GM12878 (cell line): ENCODE results near the gene PARM1. TPM values are rescaled to one million over a fixed set of nuclear protein-coding genes. Genes with fewer than 3 reads are reported as not detected.
A peak's percentile ranks its signal among the peaks of the same experiment; 100 is the strongest.

Experiments
- BCL11A ChIP-seq: IDR thresholded peaks from 2 replicates; pipeline ENCODE4 v1.6.1; 2011; ENCODE audit warnings: low read depth, low read length
- BMI1 ChIP-seq: fragments of 450-650 bp; IDR thresholded peaks from 2 replicates; pipeline ENCODE4 v1.6.1; 2016; ENCODE audit warnings: mild to moderate bottlenecking, moderate library complexity, borderline replicate concordance
- CBX5 ChIP-seq: sonication (generic); IDR thresholded peaks from 2 replicates; pipeline ENCODE4 v1.6.1; 2016; ENCODE audit warnings: low read depth, moderate library complexity, mild to moderate bottlenecking, inconsistent platforms
- EP300 ChIP-seq, 2 experiments: fragments of 150-350 bp in 1 of 2; IDR thresholded peaks; 2 replicates each; pipeline ENCODE4 v1.6.1; 2011 to 2012; ENCODE audit warnings: low read depth in 2 of 2, low read length in 2 of 2, borderline replicate concordance in 1 of 2, improper control_type of control experiment in 1 of 2, inconsistent platforms in 1 of 2; ENCODE audit not compliant: control insufficient read depth in 1 of 2
- GABPA ChIP-seq: IDR thresholded peaks from 2 replicates; pipeline ENCODE4 v1.6.1; 2014; ENCODE audit warnings: antibody characterized with exemption, low read depth, mild to moderate bottlenecking, inconsistent platforms
- HSF1 ChIP-seq: fragments of 150-350 bp; IDR thresholded peaks from 2 replicates; pipeline ENCODE4 v1.6.1; 2014; ENCODE audit warnings: mild to moderate bottlenecking, low read depth, low read length
- MEF2A ChIP-seq: IDR thresholded peaks from 2 replicates; pipeline ENCODE4 v1.6.1; 2011; ENCODE audit warnings: low read depth, mild to moderate bottlenecking, low read length, moderate library complexity; ENCODE audit not compliant: insufficient read depth
- MTA2 ChIP-seq: fragments of 450-650 bp; IDR thresholded peaks from 2 replicates; pipeline ENCODE4 v1.6.1; 2016; ENCODE audit warnings: low read depth, mild to moderate bottlenecking, moderate library complexity
- MYB ChIP-seq: fragments of 150-350 bp; IDR thresholded peaks from 2 replicates; pipeline ENCODE4 v1.6.1; 2014; ENCODE audit warnings: mild to moderate bottlenecking, low read depth, low read length, borderline replicate concordance
- NR2F1 ChIP-seq: fragments of 450-650 bp; conservative IDR thresholded peaks from 2 replicates; pipeline ENCODE4 v1.6.1; 2017; ENCODE audit warnings: mild to moderate bottlenecking
- RELB ChIP-seq: fragments of 450-650 bp; IDR thresholded peaks from 2 replicates; pipeline ENCODE4 v1.6.1; 2017; ENCODE audit warnings: low read depth, mild to moderate bottlenecking, moderate library complexity
- SIX5 ChIP-seq: IDR thresholded peaks from 2 replicates; pipeline ENCODE4 v1.6.1; 2011; ENCODE audit warnings: mild to moderate bottlenecking, low read depth, low read length, moderate library complexity; ENCODE audit not compliant: severe bottlenecking
- SPI1 ChIP-seq: IDR thresholded peaks from 2 replicates; pipeline ENCODE4 v1.6.1; 2011; ENCODE audit warnings: low read depth, mild to moderate bottlenecking, low read length, moderate library complexity, borderline replicate concordance; ENCODE audit not compliant: insufficient read depth
- ZNF24 ChIP-seq: fragments of 450-650 bp; IDR thresholded peaks from 2 replicates; pipeline ENCODE4 v1.6.1; 2017; ENCODE audit warnings: antibody characterized with exemption, mild to moderate bottlenecking
- polyA plus RNA-seq, 11 experiments: library from polyadenylated mRNA; depleted of rRNA in 4 of 11; unstranded in 6 of 11; stranded (reverse) in 5 of 11; fragments of >200 nt; fragmentation: Nextera tagmentation in 4 of 11; fragmentation: Illumina TruSeq in 1 of 11; extraction: Ambion mirVana in 4 of 11; extraction: Trizol in 1 of 11; gene quantifications; 1 replicate in 1 of 11; 2 replicates in 10 of 11; pipeline versions ENCODE4 v1.2.1 to v1.2.3, GENCODE V29; 2011 to 2016; ENCODE audit warnings: inconsistent platforms in 2 of 11, missing spikeins in 2 of 11, low read depth in 1 of 11
- total RNA-seq, 4 experiments: library from RNA; depleted of rRNA in 3 of 4; stranded (reverse); fragments of >200 nt in 3 of 4; fragmentation: Illumina TruSeq in 1 of 4; extraction: Trizol in 1 of 4; gene quantifications; 2 replicates each; pipeline versions ENCODE4 v1.2.1 to v1.2.3, GENCODE V29; 2013 to 2021

PARM1 gene
- total and polyA plus RNA-seq, 10 of the 15 experiments (the other 5 are each of a cell fraction or from before 2014, with no cell fraction given), result 13.9 to 56.2 (median 41.3) TPM

- TF ChIP-seq CBX5, result 0 out of 2 replicates have a peak, but pooled peaks have one; percentile 68
- peak; percentile 26; the same call in 1 of the 2 replicates for TF ChIP-seq BMI1
- 0 out of 2 replicates have a peak, but pooled peaks have one; percentile 9 for TF ChIP-seq NR2F1
- TF ChIP-seq EP300 (IDR thresholded peaks at IDR 0.05; ENCODE audit: borderline replicate concordance in 1 of 2, control insufficient read depth in 1 of 2, low read depth in 2 of 2, low read length in 2 of 2), result 0 out of 4 replicates have a peak, but pooled peaks have one; percentile 8 to 23
- peak; percentile 54; the same call in 1 of the 2 replicates for TF ChIP-seq RELB
- TF ChIP-seq MEF2A, result 0 out of 2 replicates have a peak, but pooled peaks have one; percentile 40
- TF ChIP-seq SIX5, result no peak
- peak; percentile 74; the same call in 1 of the 2 replicates for TF ChIP-seq SPI1
- no peak for TF ChIP-seq MYB
- TF ChIP-seq ZNF24, result peak; percentile 97
- peak; percentile 67 for TF ChIP-seq MTA2
- TF ChIP-seq GABPA, result 0 out of 2 replicates have a peak, but pooled peaks have one; percentile 6
- peak; percentile 51; the same call in 1 of the 2 replicates for TF ChIP-seq BCL11A
- no peak for TF ChIP-seq HSF1
Measured at GRCh38 chr4:74968456-74969164, 35.7 kb downstream of the PARM1 start (continued).
